GM21825 (cell line): Measurements from ENCODE around the gene KRT26.

ENCODE experiments used
- ATAC-seq: cut with Tn5 transposase; IDR thresholded peaks from one replicate; pipeline ENCODE4 v1.9.1; 2021; ENCODE audit warnings: mild to moderate bottlenecking, moderate library complexity; ENCODE audit not compliant: unreplicated experiment

The KRT26 gene

DNA sequence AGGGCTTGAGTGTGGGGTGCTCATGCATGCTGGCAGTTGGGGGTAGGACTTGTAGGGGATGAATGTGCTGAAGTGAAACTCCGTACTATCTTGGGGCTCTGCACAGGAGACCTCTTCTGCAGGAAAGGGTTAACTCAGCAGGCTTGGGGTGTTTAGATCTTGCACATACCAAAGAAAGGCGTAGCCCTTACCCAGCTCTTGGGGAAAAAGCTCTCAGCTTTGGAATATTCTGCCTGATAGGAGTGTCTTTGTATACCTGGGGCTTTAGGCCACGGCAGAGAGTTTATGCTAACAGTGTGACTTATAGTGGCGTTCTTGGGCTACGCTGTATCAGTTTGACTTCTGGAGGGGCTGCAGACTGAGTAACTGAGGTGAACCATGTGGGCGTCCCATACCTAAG, 38.0 kb downstream of the KRT26 start:
- no peak for ATAC-seq

DNA sequence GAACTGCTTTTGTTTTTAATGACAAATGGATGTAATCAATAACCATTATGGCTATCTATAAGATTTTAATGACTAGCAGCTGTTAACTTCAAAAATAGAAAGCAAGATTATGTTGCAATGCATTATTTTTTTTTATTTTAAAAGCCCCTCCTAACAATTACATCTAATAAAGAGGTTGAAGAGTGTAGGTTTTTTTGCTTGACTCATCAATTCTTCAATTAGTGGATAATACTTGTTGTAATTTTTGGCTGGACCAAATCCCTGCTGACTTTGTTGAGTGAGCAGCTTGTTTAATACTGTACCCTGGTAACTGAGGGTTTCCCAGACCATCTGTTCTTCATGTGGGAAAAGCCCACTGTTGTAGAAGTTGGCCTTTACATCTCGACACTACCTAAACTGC, 41.0 kb downstream of the KRT26 start:
- ATAC-seq = no peak

DNA sequence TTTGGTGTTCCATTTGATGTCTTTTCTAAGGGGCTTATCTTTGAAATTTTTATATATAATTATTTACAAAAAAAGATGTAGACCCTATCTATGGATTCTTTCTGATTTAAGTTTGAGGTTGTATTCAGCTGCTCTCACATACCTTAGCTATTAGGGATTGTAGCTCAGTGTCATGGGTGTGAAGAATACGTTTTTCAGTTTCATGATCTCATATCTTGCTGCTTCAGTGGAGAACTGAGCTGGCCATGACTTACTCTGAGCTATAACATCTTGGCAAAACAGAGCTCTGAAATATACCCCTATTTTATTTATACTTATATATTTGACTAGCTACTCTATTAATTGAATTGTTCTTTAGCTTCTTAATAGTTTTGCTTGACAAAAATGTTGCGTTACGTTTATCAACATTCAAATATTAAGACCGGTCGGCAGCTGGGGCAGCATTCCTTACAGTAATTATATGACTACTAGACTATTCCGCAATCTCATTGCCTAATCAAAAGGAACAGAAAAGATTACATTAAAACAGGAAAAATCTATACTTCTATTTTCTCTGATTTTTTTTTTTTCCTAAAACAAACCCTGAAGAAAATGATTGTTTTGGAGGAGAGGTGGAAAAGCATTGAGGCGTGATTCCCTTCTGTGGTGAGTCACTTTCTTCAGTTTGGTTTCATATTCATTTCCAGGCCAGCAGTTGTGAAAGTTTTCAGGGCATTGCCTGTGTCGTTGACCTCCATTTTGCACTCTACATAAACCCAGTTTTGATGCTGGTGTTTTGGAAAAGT, 44.4 kb downstream of the KRT26 start:
- ATAC-seq = no peak

DNA sequence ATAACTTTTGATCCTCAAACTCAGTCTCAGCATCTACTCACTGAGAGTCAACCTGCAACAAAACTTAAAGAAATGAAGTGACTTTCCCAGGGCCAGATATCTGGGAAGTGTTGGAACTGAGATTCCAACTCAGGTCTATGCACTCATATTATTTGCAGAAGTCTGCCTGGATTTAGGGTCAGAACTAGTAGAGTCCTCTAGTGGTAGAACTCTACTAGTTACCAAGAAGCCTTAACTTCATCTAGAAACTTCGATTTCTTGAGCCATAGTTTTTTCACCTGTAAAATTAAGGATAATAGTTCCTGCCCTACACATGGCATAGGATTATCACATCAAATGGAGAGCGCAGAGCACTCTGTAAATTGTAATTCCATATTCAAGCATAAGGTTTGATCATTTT, 45.1 kb downstream of the KRT26 start:
- no peak for ATAC-seq

DNA sequence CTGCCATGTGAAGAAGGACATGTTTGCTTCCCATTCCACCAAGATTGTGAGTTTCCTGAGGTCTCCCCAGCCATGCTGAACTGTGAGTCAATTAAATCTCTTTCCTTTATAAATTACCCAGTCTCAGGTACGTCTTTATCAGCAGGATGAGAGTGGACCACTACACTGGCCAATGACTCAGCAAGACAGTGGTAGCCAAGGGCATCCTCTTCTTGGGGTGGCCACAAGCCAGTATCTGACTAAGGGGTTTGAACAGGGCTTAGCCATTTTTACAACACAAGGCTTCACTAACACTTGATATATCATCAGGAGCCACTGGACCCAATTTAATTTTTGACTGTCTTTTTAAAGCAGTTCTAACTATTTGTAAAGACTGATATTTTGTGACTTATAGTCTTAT, 47.3 kb downstream of the KRT26 start:
- ATAC-seq = no peak

DNA sequence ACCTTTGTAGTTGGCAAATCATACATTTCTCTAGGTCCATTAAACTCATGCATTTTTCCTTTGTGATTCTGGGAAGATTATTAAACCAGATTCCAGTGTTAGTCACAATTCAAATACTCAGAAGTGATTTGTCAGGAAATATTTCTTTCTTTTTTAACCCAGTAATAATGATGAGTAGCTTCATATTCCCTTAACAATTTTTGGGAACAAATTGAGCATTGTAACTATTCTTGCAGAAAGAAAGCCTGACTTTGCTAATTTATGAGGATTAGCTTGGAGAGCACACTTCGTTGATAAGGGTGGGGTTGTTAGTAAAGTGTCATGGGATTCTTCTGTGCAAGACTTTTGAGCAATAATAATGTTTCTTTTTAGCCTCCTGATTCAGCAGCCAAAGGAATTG, 49.8 kb downstream of the KRT26 start:
- ATAC-seq = no peak

DNA sequence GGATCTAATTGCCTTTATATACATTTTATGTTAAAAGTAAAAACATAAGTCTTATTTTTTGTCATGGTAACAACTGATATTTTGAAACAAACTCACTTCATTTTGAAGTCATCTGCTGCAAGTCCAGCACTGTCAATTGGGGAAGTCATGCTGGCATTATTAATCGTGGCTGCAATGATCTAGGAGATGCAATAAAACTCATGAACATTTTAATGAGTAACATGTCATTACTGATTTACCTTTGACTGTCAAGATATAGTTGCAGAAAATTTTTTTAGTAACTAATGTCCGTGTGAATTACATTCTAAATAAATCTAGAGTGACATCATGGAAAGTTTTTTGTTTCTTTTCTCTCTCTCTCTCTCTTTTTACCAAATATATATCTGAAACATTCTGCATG, 51.1 kb downstream of the KRT26 start:
- ATAC-seq = no peak

DNA sequence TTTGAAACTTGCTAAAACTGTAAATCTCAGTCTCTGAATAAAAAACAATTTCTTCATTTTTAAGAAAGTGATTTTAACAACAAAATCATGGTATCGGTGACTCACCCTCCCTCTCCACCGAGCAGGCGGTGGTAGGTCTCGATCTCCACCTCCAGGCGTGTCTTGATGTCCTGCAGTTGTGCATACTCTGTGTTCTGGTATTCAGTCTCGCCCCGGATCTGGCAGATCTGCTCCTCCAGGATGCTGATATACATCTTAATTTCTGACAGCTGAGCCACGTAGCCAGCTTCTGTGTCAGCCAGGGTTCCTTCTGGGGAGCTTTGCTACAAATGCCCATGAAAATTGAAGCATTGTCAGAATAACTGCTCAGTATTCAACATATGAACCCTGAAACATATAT, 53.1 kb downstream of the KRT26 start:
- ATAC-seq = no peak

DNA sequence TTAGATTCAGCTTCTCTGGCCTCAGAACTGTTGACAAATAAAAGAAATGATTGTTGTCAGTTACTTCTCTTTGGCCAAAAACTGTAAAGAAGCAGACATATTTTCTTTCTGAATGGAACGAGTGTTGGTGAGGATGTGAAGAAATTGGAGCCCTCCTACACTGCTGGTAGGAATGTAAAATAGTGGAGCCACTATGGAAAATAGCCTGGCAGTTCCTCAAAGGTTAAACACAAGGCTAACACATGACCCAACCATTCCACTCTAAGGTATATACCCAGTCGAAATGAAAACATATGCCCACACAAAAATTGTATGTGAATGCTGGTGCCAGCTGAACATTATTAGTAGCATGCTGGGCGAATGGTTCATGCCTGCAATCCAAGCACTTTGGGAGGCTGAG, 54.2 kb downstream of the KRT26 start:
- ATAC-seq = no peak
